H1 (cell line): ENCODE measurements around the gene PLN. TPM values are rescaled to one million over a fixed set of nuclear protein-coding genes. Genes with fewer than 3 reads are reported as not detected.

Source experiments
- ASH2L ChIP-seq: fragments of 200-600, 300-600 bp; sonication (generic); IDR thresholded peaks from one replicate; pipeline ENCODE4 v1.7.1; 2017; ENCODE audit warnings: low read length
- BRCA1 ChIP-seq: IDR thresholded peaks from 2 replicates; pipeline ENCODE4 v1.6.1; 2012; ENCODE audit warnings: low read depth, low read length, improper control_type of control experiment
- GTF2F1 ChIP-seq: IDR thresholded peaks from 2 replicates; pipeline ENCODE4 v1.6.1; 2012; ENCODE audit warnings: low read depth, low read length, improper control_type of control experiment, borderline replicate concordance
- NRF1 ChIP-seq: IDR thresholded peaks from 2 replicates; pipeline ENCODE4 v1.6.1; 2011; ENCODE audit warnings: mild to moderate bottlenecking, low read depth, low read length, improper control_type of control experiment
- RXRA ChIP-seq: IDR thresholded peaks from 2 replicates; pipeline ENCODE4 v1.6.1; 2011; ENCODE audit warnings: low read depth, mild to moderate bottlenecking, low read length, moderate library complexity; ENCODE audit not compliant: insufficient read depth
- SAP30 ChIP-seq: fragments of 300-600 bp; sonication (generic); IDR thresholded peaks from 2 replicates; pipeline ENCODE4 v1.7.1; 2012; ENCODE audit warnings: low read length, moderate library complexity, mild to moderate bottlenecking, inconsistent platforms; ENCODE audit not compliant: insufficient read depth, insufficient replicate concordance
- SP4 ChIP-seq: IDR thresholded peaks from 2 replicates; pipeline ENCODE4 v1.6.1; 2012; ENCODE audit warnings: low read length, inconsistent platforms
- polyA plus RNA-seq, 7 experiments: library from polyadenylated mRNA; depleted of rRNA in 3 of 7; stranded (reverse) in 5 of 7; unstranded in 2 of 7; fragments of >200 nt in 5 of 7; fragments of 200-250 nt in 2 of 7; gene quantifications; 1 replicate in 5 of 7; 2 replicates in 1 of 7; 4 replicates in 1 of 7; pipeline versions ENCODE4 v1.2.1 to v1.2.3, GENCODE V29; 2011 to 2013; ENCODE audit warnings: missing spikeins in 2 of 7, mixed read lengths in 2 of 7
- total RNA-seq: library from RNA; stranded (reverse); fragmentation: NEBNext Ultra II Directional; extraction: Animal tissue kit (Norgen Biotek cat#: 25700); gene quantifications from 2 replicates; pipeline ENCODE4 v1.2.1, GENCODE V29; 2021
- TF ChIP-seq, protein P1 (sequence below): fragments of 300-600 bp; sonication (generic); IDR thresholded peaks from 2 replicates; pipeline ENCODE4 v1.7.1; 2012; ENCODE audit warnings: low read length, moderate library complexity, mild to moderate bottlenecking, inconsistent platforms; ENCODE audit not compliant: insufficient replicate concordance
- TF ChIP-seq, protein P2 (sequence below), 3 experiments: IDR thresholded peaks; 1 replicate in 2 of 3; 2 replicates in 1 of 3; pipeline versions ENCODE4 v1.5.1 to v1.6.1; 2011; ENCODE audit warnings: low read length in 3 of 3, mild to moderate bottlenecking in 3 of 3, inconsistent platforms in 2 of 3, low read depth in 1 of 3, moderate library complexity in 1 of 3; ENCODE audit not compliant: insufficient read depth in 1 of 3; ENCODE audit errors: control extremely low read depth in 1 of 3

The PLN gene
- total and polyA plus RNA-seq, 2 of the 8 experiments (the other 6 are each of a cell fraction or from before 2014, with no cell fraction given) = not detected

GRCh38 chr6:118514689-118515088 is 33.4 kb upstream of the PLN start (continued):
- TF ChIP-seq, protein P1, sequence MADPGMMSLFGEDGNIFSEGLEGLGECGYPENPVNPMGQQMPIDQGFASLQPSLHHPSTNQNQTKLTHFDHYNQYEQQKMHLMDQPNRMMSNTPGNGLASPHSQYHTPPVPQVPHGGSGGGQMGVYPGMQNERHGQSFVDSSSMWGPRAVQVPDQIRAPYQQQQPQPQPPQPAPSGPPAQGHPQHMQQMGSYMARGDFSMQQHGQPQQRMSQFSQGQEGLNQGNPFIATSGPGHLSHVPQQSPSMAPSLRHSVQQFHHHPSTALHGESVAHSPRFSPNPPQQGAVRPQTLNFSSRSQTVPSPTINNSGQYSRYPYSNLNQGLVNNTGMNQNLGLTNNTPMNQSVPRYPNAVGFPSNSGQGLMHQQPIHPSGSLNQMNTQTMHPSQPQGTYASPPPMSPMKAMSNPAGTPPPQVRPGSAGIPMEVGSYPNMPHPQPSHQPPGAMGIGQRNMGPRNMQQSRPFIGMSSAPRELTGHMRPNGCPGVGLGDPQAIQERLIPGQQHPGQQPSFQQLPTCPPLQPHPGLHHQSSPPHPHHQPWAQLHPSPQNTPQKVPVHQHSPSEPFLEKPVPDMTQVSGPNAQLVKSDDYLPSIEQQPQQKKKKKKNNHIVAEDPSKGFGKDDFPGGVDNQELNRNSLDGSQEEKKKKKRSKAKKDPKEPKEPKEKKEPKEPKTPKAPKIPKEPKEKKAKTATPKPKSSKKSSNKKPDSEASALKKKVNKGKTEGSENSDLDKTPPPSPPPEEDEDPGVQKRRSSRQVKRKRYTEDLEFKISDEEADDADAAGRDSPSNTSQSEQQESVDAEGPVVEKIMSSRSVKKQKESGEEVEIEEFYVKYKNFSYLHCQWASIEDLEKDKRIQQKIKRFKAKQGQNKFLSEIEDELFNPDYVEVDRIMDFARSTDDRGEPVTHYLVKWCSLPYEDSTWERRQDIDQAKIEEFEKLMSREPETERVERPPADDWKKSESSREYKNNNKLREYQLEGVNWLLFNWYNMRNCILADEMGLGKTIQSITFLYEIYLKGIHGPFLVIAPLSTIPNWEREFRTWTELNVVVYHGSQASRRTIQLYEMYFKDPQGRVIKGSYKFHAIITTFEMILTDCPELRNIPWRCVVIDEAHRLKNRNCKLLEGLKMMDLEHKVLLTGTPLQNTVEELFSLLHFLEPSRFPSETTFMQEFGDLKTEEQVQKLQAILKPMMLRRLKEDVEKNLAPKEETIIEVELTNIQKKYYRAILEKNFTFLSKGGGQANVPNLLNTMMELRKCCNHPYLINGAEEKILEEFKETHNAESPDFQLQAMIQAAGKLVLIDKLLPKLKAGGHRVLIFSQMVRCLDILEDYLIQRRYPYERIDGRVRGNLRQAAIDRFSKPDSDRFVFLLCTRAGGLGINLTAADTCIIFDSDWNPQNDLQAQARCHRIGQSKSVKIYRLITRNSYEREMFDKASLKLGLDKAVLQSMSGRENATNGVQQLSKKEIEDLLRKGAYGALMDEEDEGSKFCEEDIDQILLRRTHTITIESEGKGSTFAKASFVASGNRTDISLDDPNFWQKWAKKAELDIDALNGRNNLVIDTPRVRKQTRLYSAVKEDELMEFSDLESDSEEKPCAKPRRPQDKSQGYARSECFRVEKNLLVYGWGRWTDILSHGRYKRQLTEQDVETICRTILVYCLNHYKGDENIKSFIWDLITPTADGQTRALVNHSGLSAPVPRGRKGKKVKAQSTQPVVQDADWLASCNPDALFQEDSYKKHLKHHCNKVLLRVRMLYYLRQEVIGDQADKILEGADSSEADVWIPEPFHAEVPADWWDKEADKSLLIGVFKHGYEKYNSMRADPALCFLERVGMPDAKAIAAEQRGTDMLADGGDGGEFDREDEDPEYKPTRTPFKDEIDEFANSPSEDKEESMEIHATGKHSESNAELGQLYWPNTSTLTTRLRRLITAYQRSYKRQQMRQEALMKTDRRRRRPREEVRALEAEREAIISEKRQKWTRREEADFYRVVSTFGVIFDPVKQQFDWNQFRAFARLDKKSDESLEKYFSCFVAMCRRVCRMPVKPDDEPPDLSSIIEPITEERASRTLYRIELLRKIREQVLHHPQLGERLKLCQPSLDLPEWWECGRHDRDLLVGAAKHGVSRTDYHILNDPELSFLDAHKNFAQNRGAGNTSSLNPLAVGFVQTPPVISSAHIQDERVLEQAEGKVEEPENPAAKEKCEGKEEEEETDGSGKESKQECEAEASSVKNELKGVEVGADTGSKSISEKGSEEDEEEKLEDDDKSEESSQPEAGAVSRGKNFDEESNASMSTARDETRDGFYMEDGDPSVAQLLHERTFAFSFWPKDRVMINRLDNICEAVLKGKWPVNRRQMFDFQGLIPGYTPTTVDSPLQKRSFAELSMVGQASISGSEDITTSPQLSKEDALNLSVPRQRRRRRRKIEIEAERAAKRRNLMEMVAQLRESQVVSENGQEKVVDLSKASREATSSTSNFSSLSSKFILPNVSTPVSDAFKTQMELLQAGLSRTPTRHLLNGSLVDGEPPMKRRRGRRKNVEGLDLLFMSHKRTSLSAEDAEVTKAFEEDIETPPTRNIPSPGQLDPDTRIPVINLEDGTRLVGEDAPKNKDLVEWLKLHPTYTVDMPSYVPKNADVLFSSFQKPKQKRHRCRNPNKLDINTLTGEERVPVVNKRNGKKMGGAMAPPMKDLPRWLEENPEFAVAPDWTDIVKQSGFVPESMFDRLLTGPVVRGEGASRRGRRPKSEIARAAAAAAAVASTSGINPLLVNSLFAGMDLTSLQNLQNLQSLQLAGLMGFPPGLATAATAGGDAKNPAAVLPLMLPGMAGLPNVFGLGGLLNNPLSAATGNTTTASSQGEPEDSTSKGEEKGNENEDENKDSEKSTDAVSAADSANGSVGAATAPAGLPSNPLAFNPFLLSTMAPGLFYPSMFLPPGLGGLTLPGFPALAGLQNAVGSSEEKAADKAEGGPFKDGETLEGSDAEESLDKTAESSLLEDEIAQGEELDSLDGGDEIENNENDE = no peak
- TF ChIP-seq, protein P2, sequence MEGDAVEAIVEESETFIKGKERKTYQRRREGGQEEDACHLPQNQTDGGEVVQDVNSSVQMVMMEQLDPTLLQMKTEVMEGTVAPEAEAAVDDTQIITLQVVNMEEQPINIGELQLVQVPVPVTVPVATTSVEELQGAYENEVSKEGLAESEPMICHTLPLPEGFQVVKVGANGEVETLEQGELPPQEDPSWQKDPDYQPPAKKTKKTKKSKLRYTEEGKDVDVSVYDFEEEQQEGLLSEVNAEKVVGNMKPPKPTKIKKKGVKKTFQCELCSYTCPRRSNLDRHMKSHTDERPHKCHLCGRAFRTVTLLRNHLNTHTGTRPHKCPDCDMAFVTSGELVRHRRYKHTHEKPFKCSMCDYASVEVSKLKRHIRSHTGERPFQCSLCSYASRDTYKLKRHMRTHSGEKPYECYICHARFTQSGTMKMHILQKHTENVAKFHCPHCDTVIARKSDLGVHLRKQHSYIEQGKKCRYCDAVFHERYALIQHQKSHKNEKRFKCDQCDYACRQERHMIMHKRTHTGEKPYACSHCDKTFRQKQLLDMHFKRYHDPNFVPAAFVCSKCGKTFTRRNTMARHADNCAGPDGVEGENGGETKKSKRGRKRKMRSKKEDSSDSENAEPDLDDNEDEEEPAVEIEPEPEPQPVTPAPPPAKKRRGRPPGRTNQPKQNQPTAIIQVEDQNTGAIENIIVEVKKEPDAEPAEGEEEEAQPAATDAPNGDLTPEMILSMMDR (IDR thresholded peaks at IDR 0.05; ENCODE audit: control extremely low read depth in 1 of 3, insufficient read depth in 1 of 3, low read depth in 1 of 3, low read length in 3 of 3) = no peak
- TF ChIP-seq GTF2F1 = no peak
- TF ChIP-seq ASH2L = no peak
- TF ChIP-seq NRF1 = no peak
- no peak for TF ChIP-seq BRCA1
- no peak for TF ChIP-seq SAP30
- no peak for TF ChIP-seq RXRA
- no peak for TF ChIP-seq SP4
